ENCODE measurements around the gene METTL27.
"Not testable (repeated sequence)": the region's sequence is repeated elsewhere in the genome, so short reads cannot be mapped to it uniquely, and the experiment has no call there.

METTL27 gene

DNA sequence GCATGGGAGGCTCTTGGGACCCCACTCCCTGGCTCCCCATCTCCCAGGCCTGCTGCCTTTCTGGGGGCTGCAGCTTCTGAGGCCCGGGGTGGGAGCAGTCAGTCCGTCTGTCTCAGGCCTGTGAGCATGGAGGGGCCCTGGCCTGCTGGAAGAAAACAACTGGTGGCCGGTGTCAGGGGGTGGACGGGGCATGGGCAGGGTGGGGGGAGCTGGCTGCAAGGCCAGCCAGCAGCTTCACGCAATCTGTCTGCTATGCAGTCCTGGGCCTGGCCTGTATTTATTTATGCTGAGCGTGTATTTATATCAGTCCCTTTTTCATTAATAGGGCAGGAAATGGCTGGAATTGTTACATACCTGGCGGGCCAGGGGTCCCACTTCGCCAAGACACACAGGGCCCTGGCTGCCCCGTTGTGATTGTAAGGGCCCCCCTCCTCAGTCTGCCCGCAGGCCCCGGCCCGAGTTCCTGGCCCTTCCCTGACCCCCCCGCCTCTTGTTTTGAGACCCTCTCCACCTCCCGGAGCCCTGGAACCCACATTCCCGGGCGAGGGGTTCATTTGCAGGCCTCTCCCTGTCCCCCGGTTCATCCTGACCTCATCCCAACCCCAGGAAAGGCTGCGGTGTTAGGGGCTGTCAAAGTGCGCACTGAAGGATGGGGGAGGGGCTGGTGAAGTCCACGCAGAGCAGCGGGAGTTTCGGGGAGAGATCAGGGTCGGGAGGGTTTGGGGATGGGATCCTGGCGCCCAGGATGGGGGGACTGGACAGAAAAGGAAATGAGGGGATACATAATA, 26.9 kb upstream of the METTL27 start:
- no peak for DNase-seq (ENCODE audit: low spot score)

DNA sequence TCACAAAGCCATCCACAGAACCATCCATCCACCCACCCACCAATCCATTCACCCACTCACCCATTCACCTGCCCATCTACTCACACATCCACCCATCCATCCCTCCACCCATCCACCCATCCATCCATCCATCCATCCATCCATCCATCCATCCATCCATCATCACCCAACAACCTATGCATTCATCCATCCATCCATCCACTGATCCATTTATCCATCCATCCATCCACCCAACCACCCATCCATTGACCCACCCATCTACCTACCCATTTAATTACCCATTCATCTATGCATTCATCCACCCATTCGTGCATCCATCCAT, 24.1 kb upstream of the METTL27 start:
- DNase-seq (ENCODE audit: low spot score) = no peak

GRCh38 chr7:73865738-73866445, 23.6 kb upstream of the METTL27 start:
- no peak for DNase-seq (ENCODE audit: low spot score)

DNA sequence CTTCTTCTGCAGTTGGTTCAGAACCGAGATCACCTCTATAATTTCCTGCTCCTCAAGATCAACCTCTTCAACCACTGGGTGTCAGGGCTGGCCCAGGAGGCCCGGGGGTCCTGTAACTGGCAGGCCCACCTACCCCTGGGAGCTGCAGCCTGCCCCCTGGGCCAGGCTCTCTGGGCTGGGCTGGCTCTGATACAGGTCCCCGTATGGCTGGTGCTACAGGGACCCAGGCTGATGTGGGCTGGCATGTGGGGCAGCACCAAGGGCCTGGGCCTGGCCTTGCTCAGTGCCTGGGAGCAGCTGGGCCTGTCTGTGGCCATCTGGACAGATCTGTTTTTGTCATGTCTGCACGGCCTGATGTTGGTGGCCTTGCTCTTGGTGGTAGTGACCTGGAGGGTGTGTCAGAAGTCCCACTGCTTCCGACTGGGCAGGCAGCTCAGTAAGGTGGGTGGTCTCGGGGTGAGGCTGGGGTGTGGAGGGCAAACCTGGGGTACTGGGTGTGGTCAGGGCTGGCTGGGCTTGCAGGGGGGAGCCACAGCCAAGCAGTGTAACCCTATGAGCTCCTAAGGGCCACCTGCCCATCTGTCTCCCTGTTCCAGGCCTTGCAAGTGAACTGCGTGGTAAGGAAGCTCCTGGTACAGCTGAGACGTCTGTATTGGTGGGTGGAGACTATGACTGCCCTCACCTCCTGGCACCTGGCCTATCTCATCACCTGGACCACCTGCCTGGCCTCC, 22.8 kb upstream of the METTL27 start:
- DNase-seq (ENCODE audit: low spot score) = no peak

DNA sequence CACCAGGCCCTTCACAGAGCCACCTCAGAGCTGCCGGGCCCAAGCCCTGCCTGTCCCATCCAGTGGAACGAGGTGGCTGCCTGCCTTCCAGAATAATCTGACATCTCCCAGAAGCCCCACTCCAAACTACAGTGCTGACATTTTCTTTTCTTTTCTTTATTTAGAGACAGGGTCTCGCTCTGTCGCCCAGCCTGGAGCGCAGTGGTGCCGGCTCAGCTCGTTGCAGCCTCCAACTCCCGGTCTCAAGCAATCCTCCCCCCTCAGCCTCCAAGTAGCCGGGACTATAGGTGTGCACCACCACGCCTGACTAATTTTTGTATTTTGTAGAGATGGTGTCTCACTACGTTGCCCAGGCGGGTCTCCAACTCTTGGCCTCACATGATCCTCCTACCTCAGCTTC, 19.0 kb upstream of the METTL27 start:
- no peak for DNase-seq (ENCODE audit: low spot score)

- DNase-seq (ENCODE audit: low spot score) = no peak
These were observed 18.5 kb upstream of the METTL27 start, which contains the start of gene TMEM270 for GRCh38 chr7:73860859-73861258. TSS of gene TMEM270 (plus strand) at chr7:73861159. CDS start at chr7:73861195, 36 bp downstream.

GRCh38 chr7:73858807-73859206, 16.5 kb upstream of the METTL27 start:
- DNase-seq (ENCODE audit: low spot score) = no peak

DNA sequence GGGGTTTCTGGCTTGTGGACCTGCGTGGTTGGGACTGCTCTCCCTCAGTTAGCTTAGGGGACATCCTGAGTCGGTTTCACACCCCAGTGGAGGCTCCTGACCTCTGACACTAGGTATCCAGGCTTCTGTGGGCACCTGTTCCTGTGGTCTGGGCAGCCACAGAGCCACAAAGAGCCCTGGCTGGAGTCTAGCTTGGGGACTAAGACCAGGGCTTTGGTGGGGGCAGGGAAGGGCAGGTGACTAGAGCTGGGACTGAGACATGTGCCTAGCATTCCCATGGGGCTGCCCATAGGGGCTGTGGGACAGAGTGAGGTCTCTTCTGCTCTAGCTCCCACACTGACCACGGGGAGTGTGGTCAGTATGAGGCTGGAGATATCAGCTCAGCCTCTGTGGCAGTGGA, 14.6 kb upstream of the METTL27 start:
- no peak for DNase-seq (ENCODE audit: low spot score)

GRCh38 chr7:73852500-73852899, 10.2 kb upstream of the METTL27 start:
- no peak for DNase-seq (ENCODE audit: low spot score)

GRCh38 chr7:73851410-73852338, 9.4 kb upstream of the METTL27 start:
- peak; percentile 47 for DNase-seq (ENCODE audit: low spot score)

- DNase-seq (ENCODE audit: low spot score) = no peak
These were observed 8.5 kb upstream of the METTL27 start for GRCh38 chr7:73850781-73851207.

DNA sequence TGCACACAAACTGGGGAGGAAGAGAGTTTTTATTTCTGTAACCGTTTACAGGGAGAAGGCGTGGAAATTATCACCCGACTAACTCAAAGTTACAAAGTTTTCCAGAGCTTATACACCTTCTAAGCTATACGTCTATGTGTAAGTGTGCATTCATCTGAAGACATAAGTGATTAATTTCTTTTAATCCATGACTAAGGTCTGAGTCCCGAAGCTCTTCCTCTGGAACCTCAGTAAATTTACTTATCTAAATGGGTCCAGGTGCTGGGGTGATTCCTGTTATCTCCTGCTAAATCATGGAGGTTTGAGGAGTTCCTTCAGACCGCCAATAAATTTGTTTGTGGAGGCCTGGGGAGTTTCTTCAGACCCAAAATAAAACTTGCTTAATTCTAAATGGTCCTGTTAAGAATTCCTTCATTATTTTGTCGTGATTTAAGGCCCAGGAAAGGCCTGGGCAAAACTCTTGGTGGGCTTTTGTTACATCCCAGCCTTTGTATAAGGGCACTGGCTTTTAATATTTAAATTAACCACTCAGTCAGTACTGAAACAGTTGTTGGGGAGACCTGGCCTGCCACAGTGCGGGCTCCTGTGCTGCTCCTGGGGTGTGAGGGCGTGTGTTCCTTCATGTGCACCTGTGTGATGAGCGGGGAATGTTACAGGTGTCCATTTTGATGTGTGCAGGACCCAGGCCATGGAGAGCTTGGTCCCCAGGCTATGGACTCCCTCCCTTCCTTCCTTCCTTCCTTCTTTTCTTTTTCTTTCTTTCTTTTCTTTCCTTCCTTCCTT, 5.8 kb upstream of the METTL27 start:
- no peak for DNase-seq (ENCODE audit: low spot score)

DNA sequence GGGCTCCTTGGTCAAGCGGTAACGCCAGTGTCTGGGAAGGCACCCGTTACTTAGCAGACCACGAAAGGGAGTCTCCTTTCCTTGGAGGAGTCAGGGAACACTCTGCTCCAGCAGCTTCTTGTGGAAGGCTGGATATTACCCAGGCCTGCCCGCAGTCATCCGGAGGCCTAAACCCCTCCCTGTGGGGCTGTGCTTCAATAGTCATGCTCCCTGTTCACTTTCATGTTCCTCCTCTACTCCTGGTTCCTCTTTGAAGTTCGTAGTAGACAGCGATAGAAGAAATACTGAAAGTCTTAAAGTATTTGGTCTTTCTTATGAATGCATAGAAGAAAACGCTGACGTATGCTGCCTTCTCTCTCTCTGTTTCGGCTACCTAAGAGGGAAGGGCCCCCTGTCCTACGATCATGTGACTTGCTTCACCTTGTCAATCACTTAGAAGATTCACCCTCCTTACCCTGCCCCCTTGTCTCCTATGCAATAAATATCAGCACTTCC, 3.4 kb upstream of the METTL27 start:
- not testable (repeated sequence) for DNase-seq (ENCODE audit: low spot score)

DNA sequence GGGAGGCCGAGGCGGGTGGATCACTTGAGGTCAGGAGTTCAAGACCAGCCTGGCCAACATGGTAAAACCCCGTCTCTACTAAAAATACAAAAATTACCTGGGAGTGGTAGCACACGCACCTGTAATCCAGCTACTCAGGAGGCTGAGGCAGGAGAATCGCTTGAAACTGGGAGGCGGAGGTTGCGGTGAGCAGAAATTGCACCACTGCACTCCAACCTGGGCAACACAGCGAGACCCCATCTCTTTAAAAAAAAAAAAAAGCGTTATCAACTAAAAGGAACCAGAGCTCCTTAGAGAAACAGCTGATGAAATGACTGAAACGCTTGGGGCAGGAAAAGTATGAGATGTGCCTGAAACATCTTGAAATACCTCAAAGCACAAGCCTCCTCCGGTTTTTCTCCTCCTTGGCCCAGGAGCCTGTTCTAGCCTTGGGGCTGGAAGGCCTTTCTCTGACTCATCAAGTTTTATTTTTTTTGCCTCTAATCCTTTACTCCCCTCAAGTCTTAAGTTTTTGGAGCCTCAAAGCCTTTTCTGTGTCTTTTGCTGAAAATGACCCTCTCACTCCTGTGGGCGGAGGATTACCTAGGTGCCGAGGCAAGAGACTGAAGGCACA, 2.6 kb upstream of the METTL27 start:
- no peak for DNase-seq (ENCODE audit: low spot score)

DNA sequence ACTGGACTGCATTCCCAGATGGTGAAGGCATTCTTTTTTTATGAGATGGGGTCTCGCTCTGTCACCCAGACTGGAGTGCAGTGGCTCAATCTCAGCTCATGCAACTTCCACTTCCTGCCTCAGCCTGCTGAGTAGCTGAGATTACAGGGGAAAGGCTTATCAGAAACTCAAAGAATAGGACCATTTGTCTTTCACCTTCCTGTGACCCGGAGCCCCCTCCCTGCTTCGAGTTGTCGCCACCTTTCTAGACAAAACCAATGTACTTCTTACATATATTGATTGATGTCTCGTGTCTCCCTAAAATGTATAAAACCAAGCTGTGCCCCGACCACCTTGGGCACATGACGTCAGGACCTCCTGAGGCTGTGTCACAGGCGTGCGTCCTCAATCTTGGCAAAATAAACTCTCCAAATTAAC, 1.8 kb upstream of the METTL27 start:
- no peak for DNase-seq (ENCODE audit: low spot score)

GRCh38 chr7:73841689-73842066, 638 bp downstream of the METTL27 start:
- DNase-seq (ENCODE audit: low spot score) = no peak

GRCh38 chr7:73840715-73841379, 1.5 kb downstream of the METTL27 start:
- DNase-seq (ENCODE audit: low spot score) = no peak

GRCh38 chr7:73839743-73840714, 2.3 kb downstream of the METTL27 start:
- DNase-seq (ENCODE audit: low spot score) = no peak

- no peak for DNase-seq (ENCODE audit: low spot score)
These were observed 3.0 kb downstream of the METTL27 start for GRCh38 chr7:73839290-73839689.

Measured in CD4-positive, alpha-beta T cell treated with Interleukin-2 at 100 ng/mL for 4 hours (primary cell).